Suppressor macrophage (primary cell): ENCODE results near the gene UTP25.
A peak's percentile ranks its signal among the peaks of the same experiment; 100 is the strongest.

Source experiments
- DNase-seq, 4 experiments: peaks; one replicate each; pipeline ENCODE4 v3.0.0-alpha.2; 2020 to 2022

Gene UTP25

DNA sequence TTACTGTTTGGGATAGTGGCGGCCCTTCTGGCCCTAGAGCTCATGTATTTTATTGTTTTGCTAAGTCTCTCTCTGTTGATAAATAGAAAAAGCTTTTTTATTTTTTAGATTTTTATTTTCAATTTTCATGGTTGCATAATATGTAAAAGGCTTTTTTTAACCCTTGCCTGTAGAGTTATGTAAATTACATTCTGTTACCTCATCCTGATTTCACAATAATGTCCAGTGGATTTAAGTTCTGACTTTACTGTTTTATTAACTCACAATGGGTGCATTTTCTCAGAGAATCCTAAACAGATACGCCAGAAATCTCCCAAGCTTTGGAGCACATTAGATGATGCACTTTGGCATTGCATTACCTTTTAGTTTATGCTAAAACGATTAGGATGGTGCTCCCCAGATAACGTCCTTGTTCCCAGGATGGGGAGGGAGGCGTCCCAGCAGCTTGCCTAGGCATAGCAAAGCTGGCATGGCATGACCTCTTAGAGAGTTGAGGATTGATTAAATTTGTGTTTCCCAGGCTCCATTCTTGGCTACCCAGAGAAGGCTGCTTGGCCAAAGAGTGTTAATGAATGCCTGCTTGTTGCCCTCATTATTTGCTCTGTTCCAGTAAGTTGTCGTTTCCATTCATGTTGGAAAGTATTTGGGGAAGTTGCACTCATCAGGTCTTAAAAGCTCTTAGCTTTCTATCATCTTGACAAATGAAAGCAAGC, 17.1 kb downstream of the UTP25 start:
- no peak for DNase-seq

- DNase-seq, result no peak
Measured at GRCh38 chr1:209845408-209845725, 17.6 kb downstream of the UTP25 start.

- no peak for DNase-seq
Measured at GRCh38 chr1:209849388-209849787, 21.6 kb downstream of the UTP25 start.

DNA sequence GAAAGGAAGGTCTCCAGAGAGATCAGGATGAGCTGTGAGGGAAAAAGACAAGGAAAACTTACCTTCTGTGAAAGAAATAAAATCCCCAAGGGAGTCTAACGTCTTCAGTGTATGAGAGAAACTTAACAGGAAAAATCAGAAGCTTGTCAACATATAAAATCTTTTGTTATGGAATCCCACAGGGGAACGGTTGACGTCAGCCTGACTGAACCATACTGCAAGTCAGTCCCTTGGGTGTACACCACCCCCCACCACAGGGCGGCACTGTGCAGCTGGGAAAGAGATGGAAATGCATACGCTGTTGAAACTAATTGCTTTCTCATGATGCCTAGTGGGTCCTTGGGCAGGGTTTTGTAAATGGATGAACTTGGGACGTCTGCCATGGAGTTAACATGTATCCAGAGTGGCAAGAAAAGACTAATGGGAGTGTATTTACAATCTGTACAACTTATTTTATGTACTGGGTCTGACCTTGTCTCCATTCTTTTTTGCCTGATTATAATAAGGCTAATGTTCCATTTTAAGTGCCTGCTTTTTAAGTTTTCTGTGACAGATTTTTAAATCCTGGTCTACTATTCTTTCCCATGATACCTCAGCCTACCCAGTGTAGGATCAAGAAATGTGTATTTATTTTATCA, 22.7 kb downstream of the UTP25 start:
- peak; percentile 10 to 51 (median 29) for DNase-seq

DNA sequence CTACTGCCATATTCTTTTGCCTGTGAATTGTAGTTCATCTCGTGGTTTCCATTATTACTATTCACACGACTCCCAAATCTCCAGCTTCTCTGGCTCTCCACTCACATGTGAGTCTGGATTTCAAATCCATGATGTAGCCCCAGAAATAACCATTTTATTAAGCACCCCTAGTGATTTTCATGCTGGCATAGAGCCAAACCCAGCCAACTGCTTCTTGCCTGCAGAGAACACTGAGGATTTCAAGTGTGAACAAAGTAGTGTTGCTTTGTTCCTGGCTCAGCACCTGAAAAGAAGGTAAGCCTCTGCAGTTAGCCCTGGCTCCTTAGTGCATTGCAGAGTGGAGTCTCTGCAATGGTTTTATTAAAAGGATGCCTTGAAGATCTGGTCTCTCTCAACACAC, 25.9 kb downstream of the UTP25 start:
- no peak for DNase-seq

DNA sequence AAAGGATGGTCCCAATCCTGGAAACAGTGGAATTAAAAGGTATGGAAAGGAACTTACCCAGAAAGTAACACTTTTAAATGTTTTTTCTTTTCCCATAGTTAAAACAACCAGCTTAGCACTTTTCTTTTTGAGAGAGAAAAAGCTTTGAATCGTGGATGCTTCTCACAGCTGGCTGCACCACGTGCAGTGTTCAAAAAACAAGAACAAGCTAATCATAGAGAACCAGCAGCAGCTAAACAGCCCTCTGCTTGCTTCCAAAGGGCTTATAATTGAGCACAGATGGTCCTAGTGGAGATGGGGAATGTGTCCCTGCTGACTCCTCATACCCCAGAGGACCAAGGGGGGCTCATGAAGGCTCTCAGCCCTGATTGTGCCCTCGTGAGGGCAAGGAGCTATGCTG, 26.4 kb downstream of the UTP25 start:
- no peak for DNase-seq

DNA sequence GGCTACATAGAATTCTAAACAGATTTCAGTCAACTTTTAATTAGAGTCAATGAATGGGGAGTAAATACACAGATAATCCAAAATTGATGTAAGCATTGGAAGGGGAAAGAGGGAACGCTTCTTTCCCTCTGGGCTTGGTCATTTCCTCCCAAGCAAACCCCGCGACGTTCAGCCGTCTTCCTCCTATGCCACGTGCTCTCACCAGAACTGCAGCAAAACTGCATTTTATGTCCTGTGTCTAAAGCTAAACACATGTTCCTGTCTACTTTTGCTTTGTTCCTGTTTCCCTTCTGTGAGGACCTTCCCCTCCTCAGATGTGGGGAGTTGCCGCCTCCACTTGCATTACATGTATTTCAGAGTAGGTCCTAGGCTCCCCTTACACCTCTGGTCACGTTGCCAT, 27.2 kb downstream of the UTP25 start:
- DNase-seq, result peak; percentile 30 to 68 (median 54)

DNA sequence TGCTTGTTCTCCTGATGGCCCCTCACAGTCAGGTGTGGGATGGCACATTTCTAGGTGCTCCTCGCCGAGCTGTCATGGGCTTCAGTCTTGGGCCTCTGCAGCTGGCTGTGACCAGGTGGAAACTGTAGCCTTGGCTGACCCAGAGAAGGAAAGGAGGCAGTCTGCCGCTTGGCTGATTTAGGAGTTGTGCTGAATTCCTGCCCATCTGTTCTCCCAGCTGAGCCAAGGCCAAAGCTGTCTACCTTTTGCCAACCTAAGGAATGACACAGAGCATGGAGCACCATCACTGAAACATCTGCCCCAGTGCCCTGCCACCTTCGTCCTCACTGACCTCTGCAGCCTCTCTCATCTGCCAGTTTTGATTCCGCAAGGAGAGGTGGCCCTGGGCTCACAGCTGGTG, 27.9 kb downstream of the UTP25 start:
- DNase-seq, result no peak

DNA sequence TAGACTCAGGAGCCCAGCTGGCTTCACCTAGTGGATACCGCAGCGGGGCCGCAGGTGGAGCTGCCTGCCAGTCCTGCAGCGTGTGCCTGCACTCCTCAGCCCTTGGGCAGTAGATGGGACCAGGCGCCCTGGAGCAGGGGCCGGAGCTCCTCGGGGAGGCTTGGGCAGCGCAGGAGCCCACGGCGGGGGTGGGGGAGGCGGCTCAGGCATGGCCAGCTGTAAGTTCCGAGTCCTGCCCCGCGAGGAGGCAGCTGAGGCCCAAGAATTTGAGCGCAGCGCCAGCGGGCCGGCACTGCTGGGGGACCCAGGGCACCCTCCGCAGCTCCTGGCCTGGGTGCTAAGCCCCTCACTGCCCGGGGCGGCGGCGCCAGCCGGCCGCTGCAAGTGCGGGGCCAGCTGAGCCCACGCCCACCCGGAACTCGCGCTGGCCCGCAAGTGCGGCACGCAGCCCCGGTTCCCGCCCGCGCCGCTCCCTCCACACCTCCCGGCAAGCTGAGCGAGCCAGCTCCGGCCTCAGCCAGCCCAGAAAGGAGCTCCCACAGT, 30.9 kb downstream of the UTP25 start:
- DNase-seq, result no peak

GRCh38 chr1:209860293-209860881, 32.6 kb downstream of the UTP25 start:
- DNase-seq, result peak; percentile 83 to 93 (median 88)

DNA sequence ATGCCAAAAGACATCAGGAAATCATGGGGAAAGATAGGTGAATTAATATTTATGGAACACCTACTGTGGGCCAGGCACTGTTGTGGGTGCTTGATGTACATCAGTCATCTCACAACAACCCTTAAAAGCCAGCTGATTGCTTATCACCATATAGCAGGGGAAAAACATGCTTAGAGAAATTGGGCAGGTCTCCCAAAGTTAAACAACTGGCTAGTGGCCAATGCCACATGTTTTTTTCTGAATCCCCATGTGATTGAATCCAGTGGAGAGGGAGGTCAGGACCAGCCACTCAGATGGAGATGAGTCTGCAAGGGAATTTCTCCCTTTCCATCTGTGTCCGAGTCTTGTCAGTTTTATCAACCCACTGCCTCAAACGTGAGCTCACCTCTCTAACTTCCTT, 33.5 kb downstream of the UTP25 start:
- DNase-seq, result no peak

DNA sequence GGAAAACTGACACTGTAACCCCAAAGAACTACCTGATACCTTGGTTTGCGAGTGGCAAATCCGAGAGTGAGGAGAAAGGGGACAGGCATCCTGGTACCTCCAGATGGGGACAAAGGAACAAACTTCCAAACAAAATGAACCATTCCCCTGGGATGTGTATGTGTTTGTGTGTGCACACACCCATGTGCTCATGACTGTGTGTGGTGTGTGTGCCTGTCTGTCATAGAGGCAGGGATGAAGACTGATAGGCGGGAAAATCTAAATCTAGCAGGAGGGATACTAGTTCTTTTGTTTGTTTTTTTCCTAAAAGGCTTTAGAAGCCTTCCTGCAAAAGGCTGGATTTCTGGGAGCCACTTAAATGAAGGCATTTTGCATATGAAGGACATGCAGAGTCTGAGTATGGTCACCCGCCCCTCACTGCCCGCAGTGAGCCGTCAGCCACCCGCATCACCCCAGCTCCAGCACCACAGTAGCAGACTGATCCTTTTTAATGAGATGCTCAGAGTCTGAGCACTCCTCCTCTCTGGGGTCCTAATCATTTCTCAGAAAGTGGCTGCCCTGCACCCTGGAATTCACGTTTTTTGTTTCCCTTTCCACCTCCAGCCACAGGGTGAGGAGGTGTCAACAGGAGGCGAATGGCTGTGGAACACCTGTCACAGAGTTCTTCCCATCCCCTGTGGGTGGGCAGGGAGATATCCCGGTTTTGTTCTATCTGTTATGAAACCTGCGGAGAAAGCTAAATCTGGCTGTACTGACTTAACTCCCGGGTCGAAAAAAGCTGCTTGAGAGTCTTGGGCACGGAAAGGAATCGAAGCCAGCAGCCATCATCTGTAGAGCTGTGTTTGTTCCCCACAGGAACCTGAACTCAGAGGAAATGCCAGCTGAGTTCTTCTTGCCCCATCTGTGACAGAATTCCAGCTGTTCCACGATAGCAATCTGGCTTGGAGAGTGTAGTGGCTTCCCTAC, 34.9 kb downstream of the UTP25 start:
- no peak for DNase-seq

GRCh38 chr1:209863766-209864485, 36.2 kb downstream of the UTP25 start:
- DNase-seq, result no peak

GRCh38 chr1:209866201-209866600, 38.4 kb downstream of the UTP25 start:
- peak in 3 of 4 experiments; percentile 16 to 53 (median 41) for DNase-seq

GRCh38 chr1:209869291-209870149, 41.7 kb downstream of the UTP25 start:
- no peak for DNase-seq

- DNase-seq, result no peak
Measured at GRCh38 chr1:209870151-209870831, 42.5 kb downstream of the UTP25 start.

- DNase-seq, result no peak
Measured at GRCh38 chr1:209871006-209871405, 43.2 kb downstream of the UTP25 start.

DNA sequence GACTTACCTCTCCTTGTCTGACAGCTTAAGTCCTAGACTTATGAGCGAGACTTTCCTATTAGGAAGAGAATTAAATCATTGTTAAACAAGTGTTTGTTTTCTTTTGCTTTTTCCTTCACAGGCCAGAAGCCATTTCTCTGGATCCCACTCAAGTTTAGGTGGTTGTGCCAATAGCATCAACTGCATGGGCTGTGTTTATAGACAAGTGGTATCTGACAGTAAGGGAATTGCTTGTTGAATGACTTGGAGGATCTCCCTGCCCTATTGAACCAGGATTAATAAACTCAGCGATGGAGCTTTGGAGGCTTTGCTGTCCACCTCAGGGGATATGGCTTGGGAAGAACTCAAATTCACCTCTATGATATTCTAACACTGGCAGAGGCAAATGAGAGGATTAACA, 43.7 kb downstream of the UTP25 start:
- DNase-seq, result no peak

DNA sequence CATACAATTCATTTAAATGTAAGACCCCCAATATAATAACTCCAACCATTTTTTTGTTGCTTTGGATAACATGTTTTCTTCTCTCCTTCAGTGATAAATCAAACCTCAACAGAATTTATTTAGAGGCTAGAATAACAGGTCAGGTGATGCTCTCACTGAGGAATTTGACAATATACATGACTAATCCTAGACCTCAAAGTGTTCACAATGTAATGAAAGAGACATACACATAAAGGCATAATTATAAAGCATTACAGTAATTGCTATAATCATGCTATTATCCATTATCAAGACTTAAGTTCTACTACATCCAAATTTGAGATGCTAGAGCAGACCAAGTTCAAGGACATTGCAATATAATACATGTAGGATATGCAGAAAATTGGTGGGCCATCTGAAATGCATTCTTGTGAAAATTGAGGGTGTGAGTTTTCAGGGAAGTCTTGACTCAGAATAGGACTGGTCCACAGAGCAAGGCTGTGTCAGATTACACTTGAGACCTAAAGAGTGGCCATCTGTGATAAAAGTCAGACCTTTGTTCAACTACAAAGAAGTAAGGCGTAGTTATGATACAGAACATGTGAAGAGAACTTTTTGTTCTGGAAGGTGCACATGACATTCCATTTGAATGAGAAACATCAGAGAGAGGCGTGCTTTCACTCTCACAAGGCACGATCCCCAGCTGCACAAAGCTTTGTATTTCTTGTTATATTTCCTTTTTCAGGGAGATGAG, 45.5 kb downstream of the UTP25 start:
- no peak for DNase-seq

- DNase-seq, result no peak
Measured at GRCh38 chr1:209875515-209875914, 47.7 kb downstream of the UTP25 start.
